HL-60/S4 (cell line): ENCODE data around the gene VIP.

Experiments used
- in situ Hi-C: fragments of 300-500 bp; cut with MboI; formaldehyde crosslinking; loops from 2 replicates; pipeline ENCODE4 v1.14.3; 2022; ENCODE audit warnings: low sequenced_read_pairs

The VIP gene

DNA sequence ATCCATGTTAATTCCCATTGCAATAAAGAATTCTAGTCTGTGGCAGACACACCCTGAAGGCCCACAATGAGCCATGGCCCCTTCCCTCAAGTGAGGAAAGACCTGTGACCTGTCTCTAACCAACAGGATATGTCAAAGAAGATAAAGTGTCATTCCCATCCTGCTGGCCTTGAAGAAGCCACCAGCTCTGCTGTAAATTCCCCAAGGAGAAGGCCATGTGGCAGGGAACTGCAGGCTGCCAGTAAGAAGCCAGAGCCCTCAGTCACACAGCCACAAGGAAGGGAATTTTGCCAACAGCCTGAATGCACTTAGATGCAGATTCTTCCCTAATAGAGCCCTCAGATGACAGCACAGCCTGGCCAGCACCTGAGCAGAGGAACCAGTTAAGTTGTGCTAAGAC lies 24.8 kb downstream of the VIP start:
- in situ Hi-C loops, result no loop called here

DNA sequence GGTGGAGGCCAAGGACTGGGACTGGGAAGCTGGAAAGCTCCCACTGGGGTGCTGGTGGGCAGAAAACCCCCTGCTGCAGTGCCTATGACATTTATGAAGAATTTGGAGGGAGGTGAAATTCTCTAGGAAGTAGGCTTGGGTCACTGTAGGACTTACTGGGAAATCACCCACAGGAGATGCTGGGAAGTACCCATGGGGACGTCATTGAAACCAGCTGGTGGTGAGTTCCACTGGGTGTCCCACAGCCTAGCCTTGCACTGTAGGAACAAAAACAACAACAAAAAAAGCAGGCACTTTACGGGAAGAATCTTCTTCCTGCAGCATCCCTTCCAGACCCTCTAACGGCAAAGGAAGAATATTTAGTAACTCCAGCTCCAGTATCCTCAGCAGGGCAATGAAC lies 26.2 kb downstream of the VIP start:
- in situ Hi-C loops, result no loop called here

DNA sequence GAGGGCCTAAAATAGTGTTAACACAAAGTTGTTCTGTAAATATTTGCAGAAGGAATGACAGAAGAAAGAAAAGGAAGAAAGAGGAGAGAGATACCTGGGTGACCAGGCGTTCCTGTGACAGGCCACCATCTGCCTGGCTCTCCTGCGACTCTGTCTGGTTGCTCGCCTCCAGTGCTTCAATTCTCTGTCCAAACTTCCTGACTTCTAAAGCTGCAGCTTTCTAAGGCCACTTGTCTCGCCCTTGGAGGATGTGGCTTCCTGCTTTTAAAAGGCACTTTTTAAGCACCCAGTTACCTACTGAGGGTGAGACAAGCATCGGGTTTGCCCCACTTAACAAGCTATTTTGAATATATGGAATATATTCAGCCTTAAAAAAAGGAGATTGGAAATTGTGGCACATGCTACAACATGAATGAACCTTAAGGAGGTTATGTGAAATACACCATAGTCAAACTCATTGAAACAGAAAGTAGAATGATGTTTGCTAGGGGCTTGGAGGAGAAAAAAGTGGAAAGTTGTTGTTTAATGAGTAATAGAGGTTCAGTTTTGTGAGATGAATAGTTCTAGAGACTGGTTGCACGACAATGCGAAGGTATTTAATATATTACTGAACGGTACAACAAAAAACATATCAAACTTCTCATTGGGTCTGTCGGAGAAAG lies 32.8 kb downstream of the VIP start:
- in situ Hi-C loops, result no loop called here

DNA sequence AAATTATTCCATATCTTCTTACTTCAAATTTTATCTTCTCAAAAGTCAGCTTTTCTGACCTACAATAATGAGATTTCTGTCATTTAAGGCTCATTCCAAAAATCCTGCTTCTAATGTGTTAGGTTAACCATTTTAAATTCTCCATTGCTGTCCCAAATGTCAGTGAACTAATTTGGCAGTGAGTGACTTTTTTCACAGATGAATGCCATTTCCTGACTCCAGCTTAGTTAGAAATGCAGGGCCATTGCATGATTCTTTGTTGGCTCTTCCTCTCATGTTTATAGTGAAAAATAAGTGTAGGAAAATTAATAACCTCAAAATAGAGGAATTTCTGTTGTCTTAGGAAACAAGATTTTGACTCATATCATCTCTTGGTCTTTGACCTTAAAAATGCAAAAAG lies 44.1 kb downstream of the VIP start:
- in situ Hi-C loops, result no loop called here

DNA sequence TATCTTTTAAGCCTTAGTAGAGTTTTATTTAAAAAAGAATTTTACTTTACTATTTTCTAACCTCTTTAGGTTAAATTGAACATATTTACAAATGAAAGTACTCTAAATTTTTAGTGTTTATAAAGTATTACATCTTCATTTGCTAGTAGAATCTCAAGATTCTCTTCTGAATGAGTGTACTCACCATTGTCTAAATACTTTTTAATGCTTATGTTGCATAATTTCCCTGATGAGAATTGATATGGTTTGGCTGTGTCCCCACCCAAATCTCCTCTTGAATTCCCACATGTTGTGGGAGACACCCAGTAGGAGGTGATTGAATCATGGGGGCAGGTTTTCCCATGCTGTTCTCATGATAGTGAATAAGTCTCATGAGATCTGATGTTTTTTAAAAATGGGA lies 53.6 kb downstream of the VIP start:
- in situ Hi-C loops, result no loop called here
